ENCODE measurements around the gene STK32C.

GRCh38 chr10:132339276-132339675 is 31.5 kb upstream of the STK32C start:
- TF ChIP-seq CTCF (conservative IDR thresholded peaks at IDR 0.05), result no peak
- no peak for TF ChIP-seq EZH2 (IDR thresholded peaks at IDR 0.05; ENCODE audit: low read depth)
